ENCODE data around the gene ISCA2.

DNA sequence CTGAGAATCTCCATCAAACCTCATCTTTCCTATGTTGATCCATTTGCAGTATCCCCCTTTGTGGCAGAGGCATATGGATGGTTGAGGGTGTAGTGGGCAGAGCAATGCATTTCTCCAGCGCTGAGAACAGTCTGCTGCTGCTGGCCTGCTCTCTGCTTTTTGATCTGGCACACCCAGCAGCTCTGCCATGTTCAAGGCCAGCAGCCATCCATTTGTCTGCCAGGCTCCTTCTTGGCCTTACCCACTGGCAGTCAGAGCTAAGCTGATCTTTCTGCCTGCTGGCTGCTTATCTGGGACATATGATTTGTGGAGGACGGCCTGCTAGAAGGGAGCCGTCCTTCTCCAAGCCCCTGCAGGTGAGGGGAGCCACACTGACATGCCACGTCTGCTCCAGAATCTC, 17.5 kb upstream of the ISCA2 start:
- TF ChIP-seq CTCF (conservative IDR thresholded peaks at IDR 0.05; ENCODE audit: low read length) = no peak
- TF ChIP-seq EZH2phosphoT487 (IDR thresholded peaks at IDR 0.05; ENCODE audit: borderline replicate concordance, low read depth, low read length) = no peak

Data from OCI-LY7 (cell line).